Bronchial epithelial cell (primary cell): ENCODE measurements around the gene SMARCB1. TPM values are rescaled to one million over a fixed set of nuclear protein-coding genes. Genes with fewer than 3 reads are reported as not detected.

Source experiments
- DNase-seq: peaks from one replicate; pipeline ENCODE4 v3.0.0-alpha.2; 2010; ENCODE audit warnings: low read depth
- FAIRE-seq: peaks from 2 replicates; lab custom pipeline; 2011; peaks lifted over from hg19 to GRCh38; lab: Jason Lieb, UNC
- H3K27me3 ChIP-seq: 2 replicates; pipeline ENCODE4 v1.5.1; 2011; ENCODE audit warnings: low read length; ENCODE audit not compliant: control insufficient read depth, insufficient read depth
- H3K36me3 ChIP-seq: 2 replicates; pipeline ENCODE4 v1.5.1; 2011; ENCODE audit warnings: low read length; ENCODE audit not compliant: control insufficient read depth, insufficient read depth
- H3K4me3 ChIP-seq: 2 replicates; pipeline ENCODE4 v1.5.1; 2011; ENCODE audit warnings: mild to moderate bottlenecking, low read depth, low read length, control low read depth
- CTCF ChIP-seq: IDR thresholded peaks from 2 replicates; pipeline ENCODE4 v1.5.1; 2011; ENCODE audit warnings: mild to moderate bottlenecking, moderate library complexity, low read length, control low read depth, inconsistent platforms; ENCODE audit not compliant: insufficient read depth, severe bottlenecking
- total RNA-seq: library from RNA; depleted of rRNA; stranded (reverse); fragments of >200 nt; gene quantifications from 2 replicates; pipeline ENCODE4 v1.2.1, GENCODE V29; 2014

The SMARCB1 gene
- total RNA-seq, 1 donor from 2014 or later: 19.5 TPM

GRCh38 chr22:23767673-23768548, 18.9 kb upstream of the SMARCB1 start, which contains the start of gene CHCHD10:
Gene CHCHD10, minus strand, starts transcription at chr22:23767972. Its CDS starts 98 bp downstream, at chr22:23767874.
- Histone ChIP-seq H3K27me3 (no peaks in the 10 kb centered on the region), H3K36me3 (no peaks in the 10 kb centered on the region), H3K4me3 (peak within 1 kb of the TSS; percentile 83)
- peak; percentile 83 for TF ChIP-seq CTCF
- peak; percentile 19 for DNase-seq
- FAIRE-seq: no peak

DNA sequence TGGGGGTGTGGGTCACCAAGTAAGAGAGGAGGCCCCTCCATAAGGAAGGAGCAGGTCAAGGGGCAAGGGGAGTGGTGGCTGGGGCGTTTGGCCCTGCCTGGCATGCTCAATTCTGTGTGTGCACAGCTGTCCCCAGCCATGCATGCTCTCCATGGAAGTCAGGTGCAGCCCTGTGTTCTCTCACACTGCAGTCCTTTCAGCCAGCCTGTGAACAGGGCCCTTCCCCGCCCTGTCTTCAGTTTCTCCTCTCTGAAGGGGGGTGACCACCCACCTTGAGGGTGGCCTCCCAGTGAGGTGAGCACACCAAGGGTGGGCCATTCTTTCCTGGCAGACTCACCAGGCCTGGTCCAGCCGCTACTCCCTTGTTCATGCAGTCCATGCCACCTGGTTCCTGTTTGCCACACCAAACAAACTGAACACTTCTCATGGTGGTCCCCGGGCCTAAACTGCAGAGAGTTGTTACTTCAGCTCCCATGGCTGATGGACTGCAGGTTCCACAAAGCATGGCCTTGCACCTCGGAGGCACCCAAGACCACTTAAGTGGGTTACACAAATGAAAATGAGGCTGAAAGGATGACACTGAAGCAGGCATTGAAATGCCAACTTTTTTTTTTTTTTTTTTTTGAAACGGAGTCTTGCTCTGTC, 17.3 kb upstream of the SMARCB1 start:
- no peak overlapping the region for H3K4me3 ChIP-seq
- DNase-seq: no peak
- no peak for FAIRE-seq
- no peaks in the 10 kb centered on the region for H3K36me3 ChIP-seq
- no peak for TF ChIP-seq CTCF
- H3K27me3 ChIP-seq: peaks cover 7% of the 10 kb centered on the region

GRCh38 chr22:23772315-23772648, 14.5 kb upstream of the SMARCB1 start:
- peak overlapping the region; percentile 21 for H3K4me3 ChIP-seq
- TF ChIP-seq CTCF: no peak
- peaks cover 9% of the 10 kb centered on the region for H3K27me3 ChIP-seq
- FAIRE-seq (no peak), DNase-seq (no peak)
- no peaks in the 10 kb centered on the region for H3K36me3 ChIP-seq

DNA sequence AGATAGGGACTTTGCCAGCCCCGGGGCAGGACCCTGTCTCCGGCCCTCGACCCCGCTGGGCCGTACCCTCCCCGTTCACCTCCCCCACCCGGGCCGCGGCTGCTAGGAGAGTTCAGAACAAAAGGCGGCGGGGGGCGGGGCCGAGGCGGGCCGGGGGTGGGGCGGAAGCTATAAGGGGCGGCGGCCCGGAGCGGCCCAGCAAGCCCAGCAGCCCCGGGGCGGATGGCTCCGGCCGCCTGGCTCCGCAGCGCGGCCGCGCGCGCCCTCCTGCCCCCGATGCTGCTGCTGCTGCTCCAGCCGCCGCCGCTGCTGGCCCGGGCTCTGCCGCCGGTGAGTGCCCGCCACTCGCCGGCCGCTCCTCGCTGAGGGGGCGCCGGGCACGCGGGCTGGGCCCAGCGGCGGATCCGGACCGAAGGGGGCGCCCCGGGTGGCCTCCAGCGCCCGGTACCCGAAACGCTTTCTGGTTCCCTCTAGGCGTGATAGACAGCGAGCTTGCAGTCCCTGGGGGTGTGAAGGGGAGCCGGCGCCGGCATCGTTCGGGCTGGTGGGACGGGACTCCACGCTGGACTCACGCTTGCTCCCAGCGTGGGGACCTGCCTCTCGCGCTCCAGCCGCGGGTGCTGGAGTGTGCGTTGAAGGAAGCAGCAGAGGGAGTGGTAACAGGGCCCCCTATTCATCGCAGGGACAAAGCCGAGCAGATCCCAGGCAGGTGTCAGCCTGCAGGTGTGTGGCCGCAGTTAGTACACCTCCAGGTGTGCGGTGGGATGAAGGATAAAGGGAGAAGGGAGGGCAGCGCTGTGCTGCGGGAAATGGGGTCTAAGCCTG, 13.9 kb upstream of the SMARCB1 start, which contains the start of gene MMP11:
TSS of gene MMP11 (plus strand) at position 201 of the 825 bp plus-strand sequence. CDS start at position 223, 22 bp downstream.
- FAIRE-seq (no peak), DNase-seq (no peak)
- H3K27me3 ChIP-seq: peaks cover 9% of the 10 kb centered on the region
- no peaks in the 10 kb centered on the region for H3K36me3 ChIP-seq
- peak within 1 kb of the TSS; percentile 21 for H3K4me3 ChIP-seq
- no peak for TF ChIP-seq CTCF

- DNase-seq (no peak), FAIRE-seq (no peak)
- no peaks in the 10 kb centered on the region for H3K36me3 ChIP-seq
- TF ChIP-seq CTCF: no peak
- H3K4me3 ChIP-seq: no peak overlapping the region
- H3K27me3 ChIP-seq: peaks cover 9% of the 10 kb centered on the region
Observed at GRCh38 chr22:23773483-23774113, 13.2 kb upstream of the SMARCB1 start.
